Tibial artery (tissue), 4 donors: Measurements from ENCODE around the gene RECQL5.

ENCODE experiments used
- DNase-seq, 2 donors: peaks; one replicate each; pipeline ENCODE4 v3.0.0-alpha.2; 2019
- H3K27ac ChIP-seq, 2 donors: fragments of 200-600 bp; sonication (generic) in 1 of 2; 1 replicate in 1 of 2; 2 replicates in 1 of 2; pipeline ENCODE4 v1.5.1; 2018 to 2019; ENCODE audit warnings: mild to moderate bottlenecking in 1 of 2
- H3K27me3 ChIP-seq, 2 donors: fragments of 200-600 bp; sonication (generic) in 1 of 2; one replicate each; pipeline versions ENCODE4 v1.5.1 to v1.6.0; 2016 to 2019
- H3K36me3 ChIP-seq, 3 donors: fragments of 200-600 bp; sonication (generic) in 2 of 3; one replicate each; pipeline ENCODE4 v1.5.1; 2016 to 2019; ENCODE audit warnings: mild to moderate bottlenecking in 2 of 3
- H3K4me1 ChIP-seq, 4 donors: fragments of 200-600 bp; sonication (generic) in 2 of 4; 1 replicate in 3 of 4; 2 replicates in 1 of 4; pipeline ENCODE4 v1.5.1; 2016 to 2019
- H3K4me3 ChIP-seq, 2 donors: fragments of 200-600 bp; sonication (generic) in 1 of 2; 1 replicate in 1 of 2; 2 replicates in 1 of 2; pipeline ENCODE4 v1.5.1; 2018 to 2019; ENCODE audit warnings: mild to moderate bottlenecking in 2 of 2
- H3K9me3 ChIP-seq, 3 donors: fragments of 200-600 bp; sonication (generic) in 1 of 3; one replicate each; pipeline ENCODE4 v1.5.1; 2016 to 2019
- CTCF ChIP-seq, 2 experiments: fragments of 200-600 bp in 1 of 2; fragments of 450-650 bp in 1 of 2; IDR thresholded peaks; one replicate each; pipeline ENCODE4 v1.5.1; 2017 to 2019; ENCODE audit warnings: antibody characterized with exemption in 2 of 2, mild to moderate bottlenecking in 1 of 2, moderate library complexity in 1 of 2
- intact Hi-C: fragments of 100-400 bp; cut with DNase I; formaldehyde crosslinking; loops from one replicate; pipeline ENCODE4 v1.15.0; 2023; ENCODE audit warnings: low total_unique reads

The RECQL5 gene

GRCh38 chr17:75691801-75692626, 25.1 kb upstream of the RECQL5 start:
- no peaks in the 10 kb centered on the region for H3K27me3 ChIP-seq
- DNase-seq = no peak
- H3K9me3 ChIP-seq = no peaks in the 10 kb centered on the region
- no peak for TF ChIP-seq CTCF (IDR thresholded peaks at IDR 0.05)
- peak overlapping the region; percentile 89 to 95 for H3K27ac ChIP-seq
- peaks cover 0 to 66% (median 30%) of the 10 kb centered on the region in 4 donors for H3K4me1 ChIP-seq
- intact Hi-C loops = no loop called here
- no peak overlapping the region for H3K4me3 ChIP-seq
- peaks cover 0 to 29% (median 19%) of the 10 kb centered on the region in 3 donors for H3K36me3 ChIP-seq

GRCh38 chr17:75691371-75691791, 24.4 kb upstream of the RECQL5 start:
- H3K36me3 ChIP-seq = peaks cover 0 to 26% (median 15%) of the 10 kb centered on the region in 3 donors
- TF ChIP-seq CTCF (IDR thresholded peaks at IDR 0.05) = no peak
- H3K4me1 ChIP-seq = peaks cover 0 to 63% (median 30%) of the 10 kb centered on the region in 4 donors
- H3K4me3 ChIP-seq = no peak overlapping the region
- H3K9me3 ChIP-seq = no peaks in the 10 kb centered on the region
- intact Hi-C loops = no loop called here
- no peak for DNase-seq
- no peaks in the 10 kb centered on the region for H3K27me3 ChIP-seq
- peak overlapping the region; percentile 89 to 95 for H3K27ac ChIP-seq

- H3K4me1 ChIP-seq = peaks cover 0 to 63% (median 26%) of the 10 kb centered on the region in 4 donors
- DNase-seq = no peak
- intact Hi-C loops = no loop called here
- H3K27me3 ChIP-seq = no peaks in the 10 kb centered on the region
- no peak for TF ChIP-seq CTCF (IDR thresholded peaks at IDR 0.05)
- H3K36me3 ChIP-seq = peaks cover 0 to 19% (median 14%) of the 10 kb centered on the region in 3 donors
- no peaks in the 10 kb centered on the region for H3K9me3 ChIP-seq
- no peak overlapping the region for H3K4me3 ChIP-seq
- no peak overlapping the region for H3K27ac ChIP-seq
Measured at GRCh38 chr17:75689441-75689873, 22.5 kb upstream of the RECQL5 start.

- H3K27me3 ChIP-seq = no peaks in the 10 kb centered on the region
- H3K4me3 ChIP-seq = no peak overlapping the region
- no peak for TF ChIP-seq CTCF (IDR thresholded peaks at IDR 0.05)
- intact Hi-C loops = no loop called here
- peak overlapping the region in 1 of 2 donors; percentile 1 for H3K27ac ChIP-seq
- peaks cover 0 to 19% (median 14%) of the 10 kb centered on the region in 3 donors for H3K36me3 ChIP-seq
- H3K9me3 ChIP-seq = no peaks in the 10 kb centered on the region
- H3K4me1 ChIP-seq = peaks cover 0 to 58% (median 22%) of the 10 kb centered on the region in 4 donors
- DNase-seq = no peak
Measured at GRCh38 chr17:75688209-75688825, 21.4 kb upstream of the RECQL5 start.

- TF ChIP-seq CTCF (IDR thresholded peaks at IDR 0.05) = no peak
- H3K4me1 ChIP-seq = peaks cover 0 to 37% (median 12%) of the 10 kb centered on the region in 4 donors
- H3K27me3 ChIP-seq = no peaks in the 10 kb centered on the region
- no peaks in the 10 kb centered on the region for H3K9me3 ChIP-seq
- peaks cover 0 to 14% (median 11%) of the 10 kb centered on the region in 3 donors for H3K36me3 ChIP-seq
- intact Hi-C loops = no loop called here
- DNase-seq = no peak
- no peak overlapping the region for H3K27ac ChIP-seq
- H3K4me3 ChIP-seq = no peak overlapping the region
Measured at GRCh38 chr17:75685499-75685898, 18.5 kb upstream of the RECQL5 start.
